SK-N-SH (cell line): ENCODE results near the gene NEDD1. TPM values are rescaled to one million over a fixed set of nuclear protein-coding genes. Genes with fewer than 3 reads are reported as not detected.

ENCODE experiments used
- CTCF ChIA-PET: fragments of 300-600, 350-600 bp; formaldehyde crosslinking; extraction: SDS; loops from one replicate; lab custom pipeline; 2021; lab: Yijun Ruan, JAX
- POLR2A ChIA-PET: fragments of 350-600 bp; sonication (Branson Sonifier 250); formaldehyde crosslinking; extraction: SDS; loops from one replicate; lab custom pipeline; 2020; ENCODE audit warnings: antibody characterized with exemption, inconsistent platforms; lab: Yijun Ruan, JAX
- DNase-seq: peaks from one replicate; pipeline ENCODE4 v3.0.0; 2012
- H2AFZ ChIP-seq: fragments of 200-600 bp; sonication (generic); 2 replicates; pipeline ENCODE4 v1.8.1; 2016; ENCODE audit warnings: antibody characterized with exemption, mild to moderate bottlenecking, low read depth
- H3F3A ChIP-seq: fragments of 200-600 bp; sonication (generic); replicated peaks from 2 replicates; pipeline ENCODE3; 2016; ENCODE audit warnings: antibody characterized with exemption, mild to moderate bottlenecking; ENCODE audit not compliant: insufficient read depth
- H3K27ac ChIP-seq, 2 experiments: fragments of 200-500 bp in 1 of 2; fragments of 200-600 bp in 1 of 2; sonication (Bioruptor generic) in 1 of 2; sonication (generic), shearing (Covaris generic) in 1 of 2; 2 replicates each; pipeline versions ENCODE4 v1.5.1 to v1.6.1; 2014 to 2016; ENCODE audit warnings: low read depth in 2 of 2, inconsistent platforms in 1 of 2, low read length in 1 of 2, mild to moderate bottlenecking in 1 of 2, mixed read lengths in 1 of 2
- H3K27me3 ChIP-seq: fragments of 200-600 bp; sonication (generic), shearing (Covaris generic); 2 replicates; pipeline ENCODE4 v1.6.1; 2016; ENCODE audit warnings: mixed run types; ENCODE audit not compliant: insufficient read depth
- H3K36me3 ChIP-seq, 2 experiments: fragments of 200-500 bp in 1 of 2; fragments of 200-600 bp in 1 of 2; sonication (Bioruptor generic) in 1 of 2; sonication (generic) in 1 of 2; replicated peaks in 1 of 2; 2 replicates each; pipeline versions ENCODE3 to v1.5.1; 2014 to 2016; ENCODE audit warnings: low read length in 1 of 2, mild to moderate bottlenecking in 1 of 2; ENCODE audit not compliant: insufficient read depth in 2 of 2, control insufficient read depth in 1 of 2
- H3K4me1 ChIP-seq, 2 experiments: fragments of 200-500 bp in 1 of 2; fragments of 200-600 bp in 1 of 2; sonication (Bioruptor generic) in 1 of 2; sonication (generic), shearing (Covaris generic) in 1 of 2; 2 replicates each; pipeline versions ENCODE4 v1.5.1 to v1.6.1; 2014 to 2016; ENCODE audit warnings: low read depth in 1 of 2, low read length in 1 of 2, mixed run types in 1 of 2; ENCODE audit not compliant: insufficient read depth in 2 of 2, control insufficient read depth in 1 of 2
- H3K4me2 ChIP-seq: fragments of 200-600 bp; sonication (generic), shearing (Covaris generic); 2 replicates; pipeline ENCODE4 v1.6.1; 2017; ENCODE audit warnings: mixed run types
- H3K4me3 ChIP-seq, 2 experiments: fragments of 200-500 bp in 1 of 2; fragments of 200-600 bp in 1 of 2; sonication (Bioruptor generic) in 1 of 2; sonication (generic), shearing (Covaris generic) in 1 of 2; 2 replicates each; pipeline versions ENCODE4 v1.5.1 to v1.8.1; 2014 to 2016; ENCODE audit warnings: low read depth in 2 of 2, inconsistent platforms in 1 of 2, low read length in 1 of 2, mild to moderate bottlenecking in 1 of 2, mixed read lengths in 1 of 2, moderate library complexity in 1 of 2
- H3K79me2 ChIP-seq: fragments of 200-600 bp; sonication (generic); 2 replicates; pipeline ENCODE4 v1.8.1; 2017; ENCODE audit warnings: mild to moderate bottlenecking; ENCODE audit not compliant: insufficient read depth
- H3K9ac ChIP-seq: fragments of 200-600 bp; sonication (generic); 2 replicates; pipeline ENCODE4 v1.6.1; 2017; ENCODE audit warnings: mixed run types
- H3K9me2 ChIP-seq: fragments of 200-600 bp; sonication (generic); 2 replicates; pipeline ENCODE4 v1.6.1; 2017; ENCODE audit warnings: mixed run types
- H3K9me3 ChIP-seq: fragments of 200-600 bp; sonication (generic); 2 replicates; pipeline ENCODE4 v1.6.1; 2017; ENCODE audit warnings: mixed run types, mild to moderate bottlenecking, moderate library complexity
- H4K20me1 ChIP-seq: fragments of 200-600 bp; sonication (generic); 2 replicates; pipeline ENCODE4 v1.6.1; 2017; ENCODE audit warnings: mild to moderate bottlenecking, mixed run types; ENCODE audit not compliant: insufficient read depth
- ELF1 ChIP-seq: IDR thresholded peaks from 2 replicates; pipeline ENCODE4 v1.4.0; 2012
- EP300 ChIP-seq, 2 experiments: IDR thresholded peaks; 2 replicates each; pipeline versions ENCODE4 v1.4.0 to v1.6.1; 2012; ENCODE audit warnings: borderline replicate concordance in 1 of 2, low read depth in 1 of 2, low read length in 1 of 2
- EZH2phosphoT487 ChIP-seq: fragments of 200-600 bp; sonication (generic); IDR thresholded peaks from 2 replicates; pipeline ENCODE4 v1.6.1; 2017; ENCODE audit warnings: low read depth, mixed run types, mild to moderate bottlenecking, antibody characterized with exemption, moderate library complexity, borderline replicate concordance
- FOSL2 ChIP-seq: IDR thresholded peaks from 2 replicates; pipeline ENCODE4 v1.4.0; 2012; ENCODE audit warnings: low read depth, mild to moderate bottlenecking, moderate library complexity, borderline replicate concordance
- FOXJ3 ChIP-seq: sonication (generic); formaldehyde crosslinking; IDR thresholded peaks from 2 replicates; pipeline ENCODE4 v1.5.1; 2020; ENCODE audit warnings: mild to moderate bottlenecking, missing genetic modification reagents
- GATA2 ChIP-seq: sonication (generic); formaldehyde crosslinking; IDR thresholded peaks from 2 replicates; pipeline ENCODE4 v1.5.0; 2020; ENCODE audit warnings: mild to moderate bottlenecking, missing genetic modification reagents
- IRF3 ChIP-seq: fragments of 150-350 bp; IDR thresholded peaks from 2 replicates; pipeline ENCODE4 v1.6.1; 2016; ENCODE audit warnings: mild to moderate bottlenecking, low read depth, low read length
- JUND ChIP-seq: IDR thresholded peaks from 2 replicates; pipeline ENCODE4 v1.4.0; 2012
- NRF1 ChIP-seq: IDR thresholded peaks from 2 replicates; pipeline ENCODE4 v1.6.1; 2012; ENCODE audit warnings: low read depth, mild to moderate bottlenecking, low read length
- PBX3 ChIP-seq: IDR thresholded peaks from 2 replicates; pipeline ENCODE4; 2012
- RCOR1 ChIP-seq: fragments of 150-350 bp; IDR thresholded peaks from 2 replicates; pipeline ENCODE4 v1.6.1; 2017; ENCODE audit warnings: antibody characterized with exemption, low read length
- RXRA ChIP-seq: IDR thresholded peaks from 2 replicates; pipeline ENCODE4 v1.4.0; 2012; ENCODE audit warnings: low read depth, mild to moderate bottlenecking, borderline replicate concordance
- SMC3 ChIP-seq: IDR thresholded peaks from 2 replicates; pipeline ENCODE4 v1.6.1; 2012; ENCODE audit warnings: low read depth, low read length, improper control_type of control experiment
- TAF1 ChIP-seq: IDR thresholded peaks from 2 replicates; pipeline ENCODE4 v1.6.1; 2012; ENCODE audit warnings: low read depth, mild to moderate bottlenecking, low read length, moderate library complexity, borderline replicate concordance
- TEAD4 ChIP-seq: IDR thresholded peaks from 2 replicates; pipeline ENCODE4 v1.4.0; 2012; ENCODE audit warnings: mild to moderate bottlenecking, borderline replicate concordance; ENCODE audit not compliant: insufficient read depth
- USF1 ChIP-seq: IDR thresholded peaks from 2 replicates; pipeline ENCODE4 v1.4.0; 2012; ENCODE audit warnings: low read depth, borderline replicate concordance
- USF2 ChIP-seq: fragments of 150-350 bp; IDR thresholded peaks from 2 replicates; pipeline ENCODE4 v1.6.1; 2017; ENCODE audit warnings: antibody characterized with exemption, low read length, low read depth, borderline replicate concordance
- YY1 ChIP-seq: IDR thresholded peaks from 2 replicates; pipeline ENCODE4 v1.4.0; 2012; ENCODE audit warnings: low read depth, mild to moderate bottlenecking
- WGBS: methylation state at CpG from one replicate; pipeline ENCODE4 v1.1.6; 2017; ENCODE audit warnings: low lambda C conversion rate; 5-methylcytosine and 5-hydroxymethylcytosine counted together
- polyA plus RNA-seq, 3 experiments: library from polyadenylated mRNA; depleted of rRNA; stranded (reverse); fragments of >200 nt; gene quantifications; 2 replicates each; pipeline ENCODE4 v1.2.3, GENCODE V29; 2012

The NEDD1 gene
- polyA plus RNA-seq, 1 of the 3 experiments (the other 2 are of a cell fraction) = 6.0 TPM

GRCh38 chr12:96982671-96983070, 75.6 kb downstream of the NEDD1 start:
- Histone ChIP-seq H4K20me1 (no peaks in the 10 kb centered on the region), H3K27me3 (no peaks in the 10 kb centered on the region), H3K9me2 (no peaks in the 10 kb centered on the region), H3K79me2 (no peaks in the 10 kb centered on the region), H3K9me3 (no peaks in the 10 kb centered on the region), H3K27ac (no peak overlapping the region), H3K4me3 (no peak overlapping the region), H3K36me3 (no peaks in the 10 kb centered on the region), H3F3A (no peaks in the 10 kb centered on the region), H3K4me2 (no peak overlapping the region), H3K4me1 (no peaks in the 10 kb centered on the region), H2AFZ (no peak overlapping the region), H3K9ac (no peak overlapping the region)
- no peak for TF ChIP-seq GATA2 (CRISPR knock-in tag)
- TF ChIP-seq YY1 = no peak
- no peak for TF ChIP-seq IRF3
- TF ChIP-seq JUND = no peak
- TF ChIP-seq USF1 = no peak
- TF ChIP-seq RXRA = no peak
- no peak for TF ChIP-seq NRF1
- no peak for TF ChIP-seq FOXJ3 (CRISPR knock-in tag)
- TF ChIP-seq RCOR1 = no peak
- no peak for TF ChIP-seq TAF1
- TF ChIP-seq FOSL2 = no peak
- TF ChIP-seq PBX3 = no peak
- no peak for TF ChIP-seq TEAD4
- TF ChIP-seq EP300 (IDR thresholded peaks at IDR 0.05; ENCODE audit: borderline replicate concordance in 1 of 2, low read depth in 1 of 2, low read length in 1 of 2) = no peak
- TF ChIP-seq ELF1 = no peak
- TF ChIP-seq SMC3 = no peak
- no peak for TF ChIP-seq EZH2phosphoT487
- TF ChIP-seq USF2 = no peak
- 50% methylated on average over 4 of the region's 4 CpGs for WGBS
- CTCF ChIA-PET = interaction anchor here (0.7 to 1.0 kb wide), 2 partner anchors 8 to 166 kb away, joined by 3 read pairs; no protein-coding TSS in a partner anchor
- no peak for DNase-seq
- POLR2A ChIA-PET = no interaction called here
